Panc1 (cell line): ENCODE data around the gene SLC4A1.

ENCODE experiments used
- CTCF ChIP-seq: fragments of 450-650 bp; IDR thresholded peaks from 2 replicates; pipeline ENCODE4 v1.5.1; 2017; ENCODE audit warnings: mild to moderate bottlenecking
- POLR2AphosphoS5 ChIP-seq: IDR thresholded peaks from 2 replicates; pipeline ENCODE4 v1.6.1; 2012; ENCODE audit warnings: mild to moderate bottlenecking, low read depth, low read length, moderate library complexity
- SIN3A ChIP-seq: IDR thresholded peaks from 2 replicates; pipeline ENCODE4 v1.6.1; 2012; ENCODE audit warnings: low read depth, mild to moderate bottlenecking, low read length, moderate library complexity, borderline replicate concordance; ENCODE audit not compliant: insufficient read depth
- TCF7L2 ChIP-seq: IDR thresholded peaks from 2 replicates; pipeline ENCODE4 v1.6.1; 2011; ENCODE audit warnings: mild to moderate bottlenecking, low read depth, low read length, inconsistent platforms

- TF ChIP-seq CTCF (no peak), POLR2AphosphoS5 (no peak), SIN3A (no peak), TCF7L2 (no peak)
These were observed 5.2 kb downstream of the SLC4A1 start for GRCh38 chr17:44262654-44263225.
